IPS-20b (cell line): ENCODE data around the gene GSPT1.
"Not testable (repeated sequence)": the region's sequence is repeated elsewhere in the genome, so short reads cannot be mapped to it uniquely, and the experiment has no call there.

ENCODE experiments used
- H3K27ac ChIP-seq: one replicate; pipeline ENCODE4 v1.5.1; 2013; ENCODE audit warnings: low read length
- H3K27me3 ChIP-seq: 2 replicates; pipeline ENCODE4 v1.6.1; 2013; ENCODE audit warnings: mild to moderate bottlenecking, low read length, inconsistent platforms; ENCODE audit not compliant: insufficient read depth
- H3K36me3 ChIP-seq: 2 replicates; pipeline ENCODE4 v1.6.1; 2013; ENCODE audit warnings: low read depth, mild to moderate bottlenecking, inconsistent platforms, low read length, moderate library complexity; ENCODE audit not compliant: insufficient read depth
- H3K4me1 ChIP-seq: 2 replicates; pipeline ENCODE4 v1.6.1; 2013; ENCODE audit warnings: mild to moderate bottlenecking, control low read depth, inconsistent platforms, low read length, moderate library complexity; ENCODE audit not compliant: insufficient read depth
- H3K4me3 ChIP-seq: 2 replicates; pipeline ENCODE4 v1.5.1; 2013; ENCODE audit warnings: mild to moderate bottlenecking, low read length, inconsistent platforms
- H3K9ac ChIP-seq: 2 replicates; pipeline ENCODE4 v1.6.1; 2013; ENCODE audit warnings: low read depth, mild to moderate bottlenecking, inconsistent platforms, low read length, moderate library complexity
- H3K9me3 ChIP-seq: 2 replicates; pipeline ENCODE4 v1.6.1; 2013; ENCODE audit warnings: mild to moderate bottlenecking, low read depth, low read length, inconsistent platforms; ENCODE audit not compliant: insufficient read depth

The GSPT1 gene

DNA sequence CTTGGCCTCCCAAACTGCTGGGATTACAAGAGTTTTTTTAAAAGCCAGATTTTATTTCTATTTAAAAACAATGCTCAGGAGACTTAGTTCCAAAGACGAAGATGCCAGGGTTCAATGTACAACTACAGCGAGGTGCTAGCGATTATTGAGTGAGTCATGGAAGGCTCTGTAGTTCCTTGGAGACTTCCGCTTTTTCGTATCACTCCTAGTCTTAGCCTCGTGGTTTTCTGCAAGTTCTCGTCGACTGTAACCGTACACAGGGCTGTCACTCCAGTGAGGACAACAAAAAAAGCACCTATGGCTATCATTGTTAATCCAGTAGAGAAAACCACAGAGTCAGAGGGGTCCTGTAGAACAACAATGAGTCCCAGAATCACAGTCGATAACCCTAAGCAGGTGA, 96.0 kb downstream of the GSPT1 start:
- Histone ChIP-seq H3K4me3 (no peak overlapping the region), H3K27me3 (no peaks in the 10 kb centered on the region), H3K27ac (no peak overlapping the region), H3K9me3 (no peaks in the 10 kb centered on the region), H3K36me3 (no peaks in the 10 kb centered on the region), H3K9ac (no peak overlapping the region), H3K4me1 (no peaks in the 10 kb centered on the region)

DNA sequence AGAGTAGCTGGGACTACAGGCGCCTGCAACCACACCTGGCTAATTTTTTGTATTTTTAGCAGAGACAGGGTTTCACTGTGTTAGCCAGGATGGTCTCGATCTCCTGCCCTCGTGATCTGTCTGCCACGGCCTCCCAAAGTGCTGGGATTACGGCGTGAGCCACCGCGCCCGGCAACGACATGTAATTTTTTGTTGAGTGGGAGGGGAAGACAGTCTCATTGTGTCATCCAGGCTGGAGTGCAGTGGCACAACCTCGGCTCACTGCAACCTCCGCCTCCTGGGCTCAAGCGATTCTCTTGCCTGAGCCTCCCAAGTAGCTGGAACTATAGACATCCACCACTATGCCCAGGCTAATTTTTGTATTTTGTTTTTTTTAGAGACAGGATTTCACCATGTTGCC, 96.8 kb downstream of the GSPT1 start:
- H3K36me3 ChIP-seq, H3K4me3 ChIP-seq, H3K27me3 ChIP-seq, H3K9me3 ChIP-seq, H3K4me1 ChIP-seq, H3K9ac ChIP-seq, H3K27ac ChIP-seq: not testable (repeated sequence)
